ENCODE results near the gene KRTAP10-4. TPM values are rescaled to one million over a fixed set of nuclear protein-coding genes. Genes with fewer than 3 reads are reported as not detected.

The KRTAP10-4 gene
- total and polyA plus RNA-seq, 12 donors: not detected

DNA sequence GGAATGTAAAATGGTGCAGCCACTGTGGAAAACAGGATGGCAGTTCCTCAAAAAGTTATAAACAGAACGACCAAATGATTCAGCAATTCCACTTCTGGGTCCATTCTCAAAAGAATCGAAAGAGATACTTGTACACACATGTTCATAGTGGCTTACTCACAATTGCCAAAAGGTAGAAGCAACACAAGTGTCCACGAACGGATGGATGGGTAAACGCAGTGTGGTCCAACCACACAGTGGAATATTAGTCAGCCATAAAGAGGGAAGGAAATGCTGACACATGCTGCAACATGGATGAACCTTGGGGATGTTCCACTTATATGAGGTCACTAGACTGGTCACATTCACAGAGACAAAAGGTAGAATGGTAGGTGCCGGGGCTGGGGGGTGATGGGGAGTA is 38.8 kb upstream of the KRTAP10-4 start:
- no peak overlapping the region for H3K4me3 ChIP-seq
- ATAC-seq (no peak), DNase-seq (no peak)
- H3K4me1 ChIP-seq: no peaks in the 10 kb centered on the region
- H3K27me3 ChIP-seq: peaks cover 0 to 27% (median 0%) of the 10 kb centered on the region in 7 donors
- no peaks in the 10 kb centered on the region for H3K9me3 ChIP-seq
- intact Hi-C loops (cut with DNase I): no loop called here
- no peaks in the 10 kb centered on the region for H3K36me3 ChIP-seq
- 92 to 98% methylated on average over 6 of the region's 6 CpGs for WGBS, 2 donors
- TF ChIP-seq, protein P1, sequence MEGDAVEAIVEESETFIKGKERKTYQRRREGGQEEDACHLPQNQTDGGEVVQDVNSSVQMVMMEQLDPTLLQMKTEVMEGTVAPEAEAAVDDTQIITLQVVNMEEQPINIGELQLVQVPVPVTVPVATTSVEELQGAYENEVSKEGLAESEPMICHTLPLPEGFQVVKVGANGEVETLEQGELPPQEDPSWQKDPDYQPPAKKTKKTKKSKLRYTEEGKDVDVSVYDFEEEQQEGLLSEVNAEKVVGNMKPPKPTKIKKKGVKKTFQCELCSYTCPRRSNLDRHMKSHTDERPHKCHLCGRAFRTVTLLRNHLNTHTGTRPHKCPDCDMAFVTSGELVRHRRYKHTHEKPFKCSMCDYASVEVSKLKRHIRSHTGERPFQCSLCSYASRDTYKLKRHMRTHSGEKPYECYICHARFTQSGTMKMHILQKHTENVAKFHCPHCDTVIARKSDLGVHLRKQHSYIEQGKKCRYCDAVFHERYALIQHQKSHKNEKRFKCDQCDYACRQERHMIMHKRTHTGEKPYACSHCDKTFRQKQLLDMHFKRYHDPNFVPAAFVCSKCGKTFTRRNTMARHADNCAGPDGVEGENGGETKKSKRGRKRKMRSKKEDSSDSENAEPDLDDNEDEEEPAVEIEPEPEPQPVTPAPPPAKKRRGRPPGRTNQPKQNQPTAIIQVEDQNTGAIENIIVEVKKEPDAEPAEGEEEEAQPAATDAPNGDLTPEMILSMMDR (IDR thresholded peaks at IDR 0.05): no peak
- no peak overlapping the region for H3K27ac ChIP-seq

DNA sequence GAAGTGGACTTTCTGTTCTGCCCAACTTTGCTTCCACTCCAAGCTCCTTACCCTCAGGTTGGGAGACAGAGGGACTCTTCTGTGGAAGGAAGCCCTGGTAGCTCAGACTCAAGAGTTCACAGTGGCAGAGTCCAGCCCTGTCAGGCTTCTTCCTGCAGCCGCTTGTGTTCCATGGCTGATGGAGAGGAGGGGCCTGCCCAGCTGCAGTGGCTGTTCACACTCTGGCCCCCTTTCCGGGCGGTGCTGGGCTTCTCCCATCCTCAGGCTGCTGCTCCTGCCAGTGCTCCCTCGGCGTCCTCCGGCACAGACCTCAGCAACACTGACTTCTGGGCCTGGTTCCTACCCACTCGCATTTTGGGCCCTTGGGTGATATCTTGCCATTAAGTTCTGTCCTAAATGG is 37.6 kb upstream of the KRTAP10-4 start:
- TF ChIP-seq, protein P1 (IDR thresholded peaks at IDR 0.05): no peak
- Histone ChIP-seq H3K9me3 (no peaks in the 10 kb centered on the region), H3K4me3 (no peak overlapping the region), H3K4me1 (no peaks in the 10 kb centered on the region), H3K27me3 (peaks cover 0 to 19% (median 0%) of the 10 kb centered on the region in 7 donors), H3K36me3 (no peaks in the 10 kb centered on the region), H3K27ac (no peak overlapping the region)
- DNase-seq (no peak), ATAC-seq (no peak)
- 47 to 50% methylated on average over 7 of the region's 7 CpGs for WGBS, 2 donors
- intact Hi-C loops (cut with DNase I): no loop called here

DNA sequence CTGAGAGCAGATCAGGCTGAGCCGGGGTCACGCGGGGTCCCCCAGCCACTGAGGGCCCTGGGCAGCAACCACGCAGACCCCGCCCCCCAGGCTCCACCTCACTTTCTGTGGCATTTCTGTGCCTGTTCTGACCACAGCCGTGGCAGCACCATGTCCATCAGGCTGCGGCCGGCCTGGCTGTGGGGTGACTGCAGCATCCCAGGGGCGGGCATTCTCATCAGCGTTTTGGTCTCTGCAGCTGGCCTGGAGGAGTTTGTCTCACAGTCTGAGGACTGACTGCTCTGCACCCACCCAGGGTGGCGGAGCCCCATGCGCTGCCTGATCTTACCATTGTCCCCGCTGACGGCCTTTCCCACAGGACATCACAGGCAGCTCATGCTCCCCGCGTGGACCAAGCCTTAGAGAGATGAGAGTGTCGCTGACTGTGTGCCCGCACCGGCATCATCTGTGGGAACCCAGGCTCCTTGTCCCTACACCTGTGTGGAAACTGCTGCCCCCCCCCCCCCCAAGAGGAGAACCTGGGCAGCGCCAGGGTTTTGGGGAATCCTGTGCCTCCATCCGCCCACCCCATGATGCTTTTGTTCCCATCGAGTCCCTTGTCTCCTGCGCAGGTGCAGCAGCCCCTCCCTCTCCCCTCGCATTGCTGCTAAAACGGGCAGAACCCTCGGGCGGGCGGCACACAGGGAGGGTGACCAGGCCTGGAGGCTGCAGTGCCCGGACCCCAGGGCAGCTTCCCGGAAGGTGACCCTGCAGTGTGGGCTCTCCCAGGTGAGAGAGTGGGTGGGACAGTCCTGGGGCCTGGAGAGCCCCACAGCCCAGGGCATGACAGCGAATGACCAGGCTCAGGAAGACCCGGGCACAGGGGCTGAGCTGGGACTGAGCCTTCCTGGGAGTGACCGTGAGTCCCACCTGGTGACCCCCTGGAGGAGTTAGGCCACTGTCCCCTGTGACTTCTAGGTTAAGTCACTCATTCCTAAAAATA is 35.3 kb upstream of the KRTAP10-4 start:
- ATAC-seq: peak in 1 of 8 donors; percentile 26
- intact Hi-C loops (cut with DNase I): no loop called here
- TF ChIP-seq, protein P1 (IDR thresholded peaks at IDR 0.05): no peak
- Histone ChIP-seq H3K4me3 (no peak overlapping the region), H3K9me3 (peaks cover 0 to 18% (median 5%) of the 10 kb centered on the region in 11 donors), H3K27me3 (peaks cover 0 to 32% (median 0%) of the 10 kb centered on the region in 7 donors), H3K4me1 (no peaks in the 10 kb centered on the region), H3K36me3 (no peaks in the 10 kb centered on the region), H3K27ac (no peak overlapping the region)
- 91 to 94% methylated on average over 33 of the region's 33 CpGs for WGBS, 2 donors
- no peak for DNase-seq

DNA sequence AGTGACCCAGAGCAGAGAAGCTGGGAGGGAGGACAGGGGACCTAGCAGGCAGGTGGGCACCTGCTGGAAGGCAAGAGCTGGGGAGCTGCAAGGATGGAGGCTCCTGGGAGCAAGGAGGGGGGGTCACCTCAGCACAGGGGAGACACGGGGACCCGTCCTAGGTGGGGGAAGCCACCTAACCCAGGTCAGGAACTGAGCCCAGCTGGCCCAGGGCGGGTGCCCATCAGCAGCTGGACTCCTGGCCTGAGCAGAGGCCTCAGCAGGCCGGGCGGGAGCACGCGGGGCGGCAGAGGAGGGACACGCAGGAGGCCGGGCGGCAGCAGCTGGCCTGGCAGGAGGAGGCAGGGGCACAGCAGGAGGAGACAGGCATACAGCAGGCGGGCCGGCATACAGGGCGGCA is 34.5 kb upstream of the KRTAP10-4 start:
- ATAC-seq (no peak), DNase-seq (no peak)
- H3K27ac ChIP-seq: no peak overlapping the region
- TF ChIP-seq, protein P1 (IDR thresholded peaks at IDR 0.05): no peak
- peaks cover 0 to 26% (median 5%) of the 10 kb centered on the region in 11 donors for H3K9me3 ChIP-seq
- intact Hi-C loops (cut with DNase I): no loop called here
- H3K4me3 ChIP-seq: no peak overlapping the region
- H3K36me3 ChIP-seq: no peaks in the 10 kb centered on the region
- H3K4me1 ChIP-seq: no peaks in the 10 kb centered on the region
- 69 to 80% methylated on average over 14 of the region's 14 CpGs for WGBS, 2 donors
- peaks cover 0 to 39% (median 0%) of the 10 kb centered on the region in 7 donors for H3K27me3 ChIP-seq

All from heart right ventricle (tissue), 16 donors.